ENCODE data around the gene KAT7.

GRCh38 chr17:49755663-49756283 lies 32.7 kb upstream of the KAT7 start:
- TF ChIP-seq POLR2AphosphoS5 (IDR thresholded peaks at IDR 0.05; ENCODE audit: borderline replicate concordance, low read depth, low read length) (no peak), EZH2 (IDR thresholded peaks at IDR 0.05) (no peak)
